Mesothelial cell of epicardium (in vitro differentiated cells): ENCODE results near the gene DRGX. TPM values are rescaled to one million over a fixed set of nuclear protein-coding genes. Genes with fewer than 3 reads are reported as not detected.

Experiments used
- DNase-seq, 2 experiments: peaks; one replicate each; pipeline ENCODE4 v3.0.0; 2021; ENCODE audit warnings: low spot score in 2 of 2; ENCODE audit not compliant: unreplicated experiment in 2 of 2
- H3K27ac Mint-ChIP-seq: 2 replicates; pipeline ENCODE4 v1.8.0; 2021; ENCODE audit warnings: mixed read lengths
- H3K27me3 Mint-ChIP-seq: 2 replicates; pipeline ENCODE4 v1.8.0; 2021; ENCODE audit warnings: low read depth, mixed read lengths
- H3K36me3 Mint-ChIP-seq: 2 replicates; pipeline ENCODE4 v1.8.0; 2021; ENCODE audit warnings: mixed read lengths
- H3K4me1 Mint-ChIP-seq: 2 replicates; pipeline ENCODE4 v1.8.0; 2021; ENCODE audit warnings: mixed read lengths
- H3K4me3 Mint-ChIP-seq: 2 replicates; pipeline ENCODE4 v1.8.0; 2021; ENCODE audit warnings: mild to moderate bottlenecking, moderate library complexity, mixed read lengths
- H3K9me3 Mint-ChIP-seq: 2 replicates; pipeline ENCODE4 v1.8.0; 2021; ENCODE audit warnings: mixed read lengths
- CTCF ChIP-seq: fragments of 200-600 bp; sonication (generic); IDR thresholded peaks from one replicate; pipeline ENCODE4 v1.5.0; 2021; ENCODE audit warnings: antibody characterized with exemption; ENCODE audit not compliant: unreplicated experiment
- total RNA-seq: library from RNA; stranded (reverse); gene quantifications from 3 replicates; pipeline ENCODE4 v1.2.1, GENCODE V29; 2021

DRGX gene
- total RNA-seq, 1 donor from 2014 or later: not detected

GRCh38 chr10:49412571-49412970 lies 16.7 kb upstream of the DRGX start:
- H3K27ac Mint-ChIP-seq: no peak overlapping the region
- no peak overlapping the region for H3K4me3 Mint-ChIP-seq
- peaks cover 22% of the 10 kb centered on the region for H3K27me3 Mint-ChIP-seq
- TF ChIP-seq CTCF: no peak
- no peaks in the 10 kb centered on the region for H3K9me3 Mint-ChIP-seq
- peaks cover 4% of the 10 kb centered on the region for H3K4me1 Mint-ChIP-seq
- H3K36me3 Mint-ChIP-seq: no peaks in the 10 kb centered on the region
- DNase-seq: no peak

- TF ChIP-seq CTCF: no peak
- Mint-ChIP-seq H3K4me3 (no peak overlapping the region), H3K9me3 (no peaks in the 10 kb centered on the region), H3K36me3 (no peaks in the 10 kb centered on the region), H3K27me3 (peaks cover 34% of the 10 kb centered on the region), H3K27ac (no peak overlapping the region), H3K4me1 (no peaks in the 10 kb centered on the region)
- DNase-seq: no peak
Observed at GRCh38 chr10:49410365-49411074, 14.6 kb upstream of the DRGX start.

GRCh38 chr10:49409755-49410154 lies 13.9 kb upstream of the DRGX start:
- Mint-ChIP-seq H3K27ac (no peak overlapping the region), H3K9me3 (no peaks in the 10 kb centered on the region), H3K27me3 (peaks cover 37% of the 10 kb centered on the region), H3K4me3 (no peak overlapping the region), H3K4me1 (no peaks in the 10 kb centered on the region), H3K36me3 (no peaks in the 10 kb centered on the region)
- TF ChIP-seq CTCF: no peak
- DNase-seq: no peak

- Mint-ChIP-seq H3K27me3 (peaks cover 45% of the 10 kb centered on the region), H3K4me3 (no peak overlapping the region), H3K36me3 (no peaks in the 10 kb centered on the region), H3K9me3 (no peaks in the 10 kb centered on the region), H3K27ac (no peak overlapping the region), H3K4me1 (no peaks in the 10 kb centered on the region)
- TF ChIP-seq CTCF: no peak
- no peak for DNase-seq
Observed at GRCh38 chr10:49408519-49409306, 12.8 kb upstream of the DRGX start.

GRCh38 chr10:49407552-49408137 lies 11.8 kb upstream of the DRGX start:
- H3K36me3 Mint-ChIP-seq: no peaks in the 10 kb centered on the region
- H3K27me3 Mint-ChIP-seq: peaks cover 54% of the 10 kb centered on the region
- H3K27ac Mint-ChIP-seq: no peak overlapping the region
- no peaks in the 10 kb centered on the region for H3K9me3 Mint-ChIP-seq
- DNase-seq: peak; percentile 68 to 88
- TF ChIP-seq CTCF: peak; percentile 90
- no peaks in the 10 kb centered on the region for H3K4me1 Mint-ChIP-seq
- no peak overlapping the region for H3K4me3 Mint-ChIP-seq
